GM18868 (cell line): ENCODE results near the gene FLVCR1.
A peak's percentile ranks its signal among the peaks of the same experiment; 100 is the strongest.
"Not testable (repeated sequence)": the region's sequence is repeated elsewhere in the genome, so short reads cannot be mapped to it uniquely, and the experiment has no call there.

ENCODE experiments used
- ATAC-seq: cut with Tn5 transposase; IDR thresholded peaks from one replicate; pipeline ENCODE4 v1.9.1; 2021; ENCODE audit warnings: mild to moderate bottlenecking, moderate library complexity; ENCODE audit not compliant: unreplicated experiment

Gene FLVCR1

DNA sequence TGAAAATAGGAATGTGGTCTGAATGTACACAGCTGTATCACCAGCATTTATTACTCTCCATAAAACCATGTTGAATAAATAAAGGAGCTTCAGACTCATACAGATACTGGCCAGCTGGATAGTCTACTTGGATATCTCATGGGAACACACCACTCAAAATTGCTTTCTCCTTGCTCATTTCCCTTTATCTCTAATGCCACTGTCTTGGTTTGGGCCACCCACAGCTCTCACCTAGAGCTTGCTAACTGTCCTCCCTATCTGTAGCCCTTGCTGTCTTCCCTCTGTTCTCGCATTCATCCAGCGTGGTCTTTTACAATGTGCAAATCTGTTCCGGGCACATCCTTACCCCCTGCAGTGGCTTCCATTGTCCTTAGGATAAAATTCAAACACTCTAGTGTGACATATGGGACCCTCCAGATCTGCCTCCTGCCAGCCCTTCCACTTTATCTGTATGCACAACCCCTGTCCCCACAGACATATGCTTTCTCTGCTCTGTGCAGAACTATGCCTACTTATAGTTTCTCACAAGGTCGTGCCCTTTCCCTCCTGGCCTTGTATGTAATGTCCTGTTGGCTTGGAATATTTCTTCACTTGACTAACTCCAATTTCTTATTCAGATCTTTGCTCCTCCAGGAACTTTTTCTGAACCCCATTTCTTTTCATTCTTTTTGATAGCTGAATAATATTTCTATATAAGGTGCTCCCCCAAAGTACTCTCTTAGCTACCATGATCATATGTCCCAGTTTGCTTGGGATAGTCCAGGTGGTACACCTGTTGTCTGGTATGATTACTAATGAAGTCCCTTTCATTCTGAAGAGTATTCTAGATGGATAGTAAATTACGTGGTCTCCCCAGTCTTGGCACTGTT lies 2.9 kb downstream of the FLVCR1 start:
- ATAC-seq = no peak

DNA sequence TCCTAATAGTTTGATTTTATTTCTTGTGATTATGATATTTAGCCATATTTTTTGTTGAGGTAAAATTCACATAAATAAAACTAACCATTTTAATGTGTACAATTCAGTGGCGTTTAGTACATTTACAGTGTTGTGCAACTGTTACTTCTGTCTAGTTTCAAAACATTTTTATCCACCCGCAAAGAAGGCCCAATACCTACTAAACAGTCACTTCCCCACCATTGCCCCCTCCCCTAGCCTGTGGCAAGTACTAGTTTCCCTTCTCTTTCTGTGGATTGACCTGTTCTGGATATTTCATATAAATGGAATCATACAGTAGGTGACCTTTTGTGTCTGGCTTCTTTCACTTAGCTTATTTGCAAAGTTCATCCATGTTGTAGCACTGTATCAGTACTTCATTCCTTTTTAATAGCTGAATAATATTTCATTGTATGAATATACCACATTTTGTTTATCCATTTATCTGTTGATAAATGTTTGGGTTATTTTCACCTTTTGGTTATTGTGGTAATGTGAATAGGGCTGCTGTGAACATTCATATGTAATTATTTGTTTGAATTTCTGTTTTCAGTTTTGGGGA lies 4.1 kb downstream of the FLVCR1 start:
- no peak for ATAC-seq

- ATAC-seq = not testable (repeated sequence)
Observed at GRCh38 chr1:212863345-212863744, 5.3 kb downstream of the FLVCR1 start.

DNA sequence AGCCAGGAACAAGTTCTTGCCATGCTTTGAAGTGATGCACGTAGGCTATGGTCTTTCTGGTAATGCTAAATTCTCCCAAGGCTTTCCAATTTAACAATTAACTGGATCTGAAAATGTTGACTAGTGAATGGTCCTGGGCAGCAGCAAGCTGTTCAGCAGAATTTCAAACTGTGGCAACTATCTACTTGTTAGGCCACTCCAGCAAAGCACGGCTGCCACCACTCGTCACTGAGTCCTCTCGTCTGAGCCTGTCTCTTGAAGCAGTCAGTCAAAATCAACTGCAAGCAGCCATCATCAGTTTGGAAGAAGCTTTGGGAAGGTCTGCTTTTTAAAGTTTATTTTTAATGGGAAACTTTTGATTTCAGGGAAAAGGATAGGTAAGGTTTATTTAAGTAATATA lies 6.1 kb downstream of the FLVCR1 start:
- no peak for ATAC-seq

- ATAC-seq = no peak
Observed at GRCh38 chr1:212867192-212867591, 9.1 kb downstream of the FLVCR1 start.

- ATAC-seq = no peak
Observed at GRCh38 chr1:212871976-212872375, 13.9 kb downstream of the FLVCR1 start.

GRCh38 chr1:212873518-212873917 lies 15.4 kb downstream of the FLVCR1 start:
- ATAC-seq = peak; percentile 93

- ATAC-seq = no peak
Observed at GRCh38 chr1:212878418-212878817, 20.3 kb downstream of the FLVCR1 start.

DNA sequence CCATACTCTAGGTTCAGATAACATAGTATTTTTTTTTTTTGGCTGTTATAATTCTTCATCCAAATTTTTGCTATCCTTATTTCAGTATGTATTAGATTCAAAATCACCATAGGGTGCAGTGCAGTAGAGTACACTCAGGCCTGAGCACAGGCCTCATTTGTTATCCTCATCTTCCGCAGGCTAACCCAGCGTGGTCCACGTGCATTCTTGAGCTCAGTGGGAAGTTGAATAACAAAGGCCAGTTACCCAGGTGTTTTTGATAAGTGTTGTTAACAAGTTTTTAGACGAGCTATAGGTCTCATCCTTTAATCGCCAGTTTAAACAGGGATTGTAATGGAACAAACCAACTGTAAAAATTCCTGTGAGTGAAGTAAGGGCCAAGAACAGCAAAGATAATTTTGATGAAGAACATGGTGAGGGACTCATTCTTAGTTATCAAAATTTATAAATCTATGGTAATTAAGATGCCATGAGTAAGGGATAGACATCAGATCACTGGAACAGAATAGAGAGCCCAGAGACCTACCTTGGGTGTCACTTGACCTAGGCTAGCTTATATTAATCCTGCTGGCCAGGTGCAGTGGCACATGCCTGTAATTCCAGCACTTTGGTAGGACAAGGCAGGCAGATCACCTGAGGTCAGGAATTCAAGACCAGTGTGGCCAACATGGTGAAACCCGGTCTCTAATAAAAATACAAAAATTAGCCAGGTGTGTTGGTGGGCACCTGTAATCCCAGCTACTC lies 22.0 kb downstream of the FLVCR1 start:
- no peak for ATAC-seq

- no peak for ATAC-seq
Observed at GRCh38 chr1:212884592-212884991, 26.5 kb downstream of the FLVCR1 start.

- ATAC-seq = no peak
Observed at GRCh38 chr1:212892108-212892507, 34.0 kb downstream of the FLVCR1 start.

- ATAC-seq = no peak
Observed at GRCh38 chr1:212899845-212900244, 41.8 kb downstream of the FLVCR1 start.

GRCh38 chr1:212901290-212901689 lies 43.2 kb downstream of the FLVCR1 start:
- ATAC-seq = no peak

DNA sequence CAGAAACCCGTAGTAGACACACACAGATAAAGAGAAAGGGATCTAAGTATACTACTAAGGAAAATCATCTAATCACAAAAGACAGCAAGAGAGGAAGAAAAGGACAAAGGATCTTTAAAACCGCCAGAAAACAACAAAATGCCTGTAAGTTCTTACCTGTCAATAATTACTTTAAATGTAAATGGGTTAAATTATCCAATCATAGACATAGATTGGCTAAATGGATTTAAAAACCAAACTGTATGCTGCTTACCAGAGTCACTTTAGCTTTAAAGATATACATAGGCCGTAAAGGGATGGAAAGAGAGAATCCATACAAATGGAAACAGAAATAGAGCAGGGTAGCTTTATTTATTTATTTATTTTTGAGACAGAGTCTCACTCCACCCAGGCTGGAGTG lies 44.0 kb downstream of the FLVCR1 start:
- no peak for ATAC-seq

- ATAC-seq = no peak
Observed at GRCh38 chr1:212903664-212904063, 45.6 kb downstream of the FLVCR1 start.

DNA sequence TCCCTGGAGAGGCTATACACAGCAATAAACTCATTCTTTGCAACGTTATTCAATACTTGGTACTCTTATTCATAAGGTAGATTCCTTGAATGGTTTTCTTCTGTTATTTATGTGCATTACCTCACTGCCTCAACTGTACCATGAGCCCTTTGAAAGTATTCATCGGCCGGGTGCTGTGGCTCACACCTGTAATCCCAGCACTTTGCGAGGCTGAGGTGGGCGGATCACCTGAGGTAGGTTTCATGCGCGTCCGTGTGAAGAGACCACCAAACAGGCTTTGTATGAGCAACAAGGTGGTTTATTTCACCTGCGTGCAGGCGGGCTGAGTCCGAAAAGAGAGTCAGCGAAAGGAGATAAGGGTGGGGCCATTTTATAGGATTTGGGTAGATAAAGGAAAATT lies 50.0 kb downstream of the FLVCR1 start:
- ATAC-seq = not testable (repeated sequence)

- no peak for ATAC-seq
Observed at GRCh38 chr1:212908971-212909370, 50.9 kb downstream of the FLVCR1 start.

- no peak for ATAC-seq
Observed at GRCh38 chr1:212909652-212910063, 51.6 kb downstream of the FLVCR1 start.

DNA sequence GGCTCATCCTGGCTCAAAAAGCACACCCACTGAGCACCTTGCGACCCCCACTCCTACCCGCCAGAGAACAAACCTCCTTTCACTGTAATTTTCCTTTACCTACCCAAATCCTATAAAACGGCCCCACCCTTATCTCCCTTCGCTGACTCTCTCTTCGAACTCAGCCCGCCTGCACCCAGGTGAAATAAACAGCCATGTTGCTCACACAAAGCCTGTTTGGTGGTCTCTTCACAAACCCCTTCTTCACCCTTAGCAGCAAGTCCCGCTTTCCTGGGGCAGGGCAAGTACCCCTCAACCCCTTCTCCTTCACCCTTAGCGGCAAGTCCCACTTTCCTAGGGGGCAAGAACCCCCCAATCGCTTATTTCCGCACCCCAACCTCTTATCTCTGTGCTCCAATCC lies 52.1 kb downstream of the FLVCR1 start:
- ATAC-seq = not testable (repeated sequence)

- ATAC-seq = not testable (repeated sequence)
Observed at GRCh38 chr1:212913638-212914037, 55.6 kb downstream of the FLVCR1 start.

- ATAC-seq = not testable (repeated sequence)
Observed at GRCh38 chr1:212914110-212914509, 56.0 kb downstream of the FLVCR1 start.

- no peak for ATAC-seq
Observed at GRCh38 chr1:212914789-212915188, 56.7 kb downstream of the FLVCR1 start.
